Measurements from ENCODE around the gene LITAF.

The LITAF gene

DNA sequence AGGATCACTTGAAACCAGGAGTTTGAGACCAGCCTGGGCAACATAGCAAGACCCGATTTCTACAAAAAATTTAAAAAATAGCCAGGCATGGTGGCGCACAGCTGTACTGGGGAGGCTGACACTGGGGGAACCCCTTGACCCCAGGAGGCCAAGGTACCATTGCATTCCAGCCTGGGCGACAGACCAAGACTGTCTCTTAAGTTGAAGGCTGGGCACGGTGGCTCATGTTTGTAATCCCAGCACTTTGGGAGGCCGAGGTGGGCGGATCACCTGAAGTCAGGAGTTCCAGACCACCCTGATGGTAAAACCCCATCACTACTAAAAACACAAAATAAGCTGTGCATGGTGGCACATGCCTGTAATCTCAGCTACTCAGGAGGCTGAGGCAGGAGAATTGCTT lies 74.9 kb downstream of the LITAF start:
- no peaks in the 10 kb centered on the region for H3K9me3 ChIP-seq (ENCODE audit: insufficient read depth, low read depth, low read length)
- H3K9ac ChIP-seq (ENCODE audit: low read depth, low read length, poor library complexity, severe bottlenecking): no peak overlapping the region
- no peaks in the 10 kb centered on the region for H3K4me1 ChIP-seq (ENCODE audit: insufficient read depth, low read length, poor library complexity, severe bottlenecking)
- no peaks in the 10 kb centered on the region for H3K79me2 ChIP-seq (ENCODE audit: insufficient read depth, low read length)
- H2AFZ ChIP-seq (ENCODE audit: low read length): no peak overlapping the region
- no peaks in the 10 kb centered on the region for H3F3A ChIP-seq (ENCODE audit: low read depth)
- H3K27me3 ChIP-seq (ENCODE audit: insufficient read depth, low read length, poor library complexity, severe bottlenecking): no peaks in the 10 kb centered on the region
- no peaks in the 10 kb centered on the region for H3K9me2 ChIP-seq (replicated peaks; ENCODE audit: low read depth, low read length)
- no peak for TF ChIP-seq CTCF (conservative IDR thresholded peaks at IDR 0.05; ENCODE audit: low read length)
- no peak for TF ChIP-seq EZH2phosphoT487 (IDR thresholded peaks at IDR 0.05; ENCODE audit: borderline replicate concordance)
- H4K20me1 ChIP-seq (ENCODE audit: insufficient read depth, low read length, poor library complexity, severe bottlenecking): no peaks in the 10 kb centered on the region
- H3K36me3 ChIP-seq (ENCODE audit: insufficient read depth, low read length): no peaks in the 10 kb centered on the region
- H3K4me2 ChIP-seq (ENCODE audit: low read depth, low read length, poor library complexity, severe bottlenecking): no peak overlapping the region
- H3K4me3 ChIP-seq (ENCODE audit: low read length, poor library complexity, severe bottlenecking): no peak overlapping the region

- no peaks in the 10 kb centered on the region for H3K36me3 ChIP-seq (ENCODE audit: insufficient read depth, low read length)
- H3K9ac ChIP-seq (ENCODE audit: low read depth, low read length, poor library complexity, severe bottlenecking): no peak overlapping the region
- no peaks in the 10 kb centered on the region for H3K79me2 ChIP-seq (ENCODE audit: insufficient read depth, low read length)
- TF ChIP-seq CTCF (conservative IDR thresholded peaks at IDR 0.05; ENCODE audit: low read length): no peak
- no peaks in the 10 kb centered on the region for H4K20me1 ChIP-seq (ENCODE audit: insufficient read depth, low read length, poor library complexity, severe bottlenecking)
- H3K9me3 ChIP-seq (ENCODE audit: insufficient read depth, low read depth, low read length): no peaks in the 10 kb centered on the region
- H3K27me3 ChIP-seq (ENCODE audit: insufficient read depth, low read length, poor library complexity, severe bottlenecking): no peaks in the 10 kb centered on the region
- H3K4me3 ChIP-seq (ENCODE audit: low read length, poor library complexity, severe bottlenecking): no peak overlapping the region
- H3K9me2 ChIP-seq (replicated peaks; ENCODE audit: low read depth, low read length): no peaks in the 10 kb centered on the region
- H3K4me1 ChIP-seq (ENCODE audit: insufficient read depth, low read length, poor library complexity, severe bottlenecking): no peaks in the 10 kb centered on the region
- no peak overlapping the region for H3K4me2 ChIP-seq (ENCODE audit: low read depth, low read length, poor library complexity, severe bottlenecking)
- H2AFZ ChIP-seq (ENCODE audit: low read length): no peak overlapping the region
- H3F3A ChIP-seq (ENCODE audit: low read depth): no peaks in the 10 kb centered on the region
Measured at GRCh38 chr16:11511328-11511727, 75.4 kb downstream of the LITAF start.

DNA sequence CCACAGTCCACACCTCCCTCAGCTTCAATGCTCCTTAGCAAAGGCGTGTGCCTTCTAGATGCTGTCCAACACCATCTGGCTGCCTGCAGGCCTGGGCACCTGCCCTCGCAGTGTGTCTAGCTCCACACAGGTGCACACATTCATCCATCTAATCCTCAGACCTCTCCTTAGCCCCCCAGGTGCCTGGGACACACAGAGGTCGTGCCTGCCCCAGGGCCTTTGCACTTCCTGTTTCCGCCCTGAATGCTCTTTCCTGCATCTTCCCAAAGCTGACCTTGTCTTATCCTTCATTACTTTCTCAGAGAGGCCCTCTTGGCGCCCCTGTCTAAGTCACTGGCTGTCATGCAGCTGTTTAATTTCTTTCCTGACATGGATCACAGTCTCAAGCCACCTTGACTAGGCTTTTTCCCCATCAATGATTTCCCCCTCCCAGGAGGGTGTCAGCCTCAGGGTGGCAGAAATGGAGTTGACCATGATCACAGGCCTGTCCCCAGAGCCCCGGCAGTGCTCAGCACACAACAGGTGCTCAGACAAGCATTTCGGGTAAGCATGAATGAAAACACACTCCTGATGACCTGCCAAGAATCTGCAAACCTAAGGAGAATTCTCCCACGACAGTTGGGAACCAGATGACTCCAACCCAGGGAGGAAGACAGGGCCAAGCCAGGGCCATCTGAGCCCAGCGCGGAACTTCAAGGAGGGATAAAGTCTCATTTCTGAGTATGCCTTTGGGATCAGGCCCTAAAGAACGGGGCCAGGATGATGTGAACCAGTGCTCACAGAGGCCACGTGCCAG lies 76.3 kb downstream of the LITAF start:
- Histone ChIP-seq H3K36me3 (ENCODE audit: insufficient read depth, low read length) (no peaks in the 10 kb centered on the region), H3F3A (ENCODE audit: low read depth) (no peaks in the 10 kb centered on the region), H3K9ac (ENCODE audit: low read depth, low read length, poor library complexity, severe bottlenecking) (no peak overlapping the region), H3K4me3 (ENCODE audit: low read length, poor library complexity, severe bottlenecking) (no peak overlapping the region), H3K27me3 (ENCODE audit: insufficient read depth, low read length, poor library complexity, severe bottlenecking) (no peaks in the 10 kb centered on the region), H3K9me3 (ENCODE audit: insufficient read depth, low read depth, low read length) (no peaks in the 10 kb centered on the region), H3K4me2 (ENCODE audit: low read depth, low read length, poor library complexity, severe bottlenecking) (no peak overlapping the region), H4K20me1 (ENCODE audit: insufficient read depth, low read length, poor library complexity, severe bottlenecking) (no peaks in the 10 kb centered on the region), H2AFZ (ENCODE audit: low read length) (no peak overlapping the region), H3K4me1 (ENCODE audit: insufficient read depth, low read length, poor library complexity, severe bottlenecking) (no peaks in the 10 kb centered on the region), H3K9me2 (replicated peaks; ENCODE audit: low read depth, low read length) (no peaks in the 10 kb centered on the region), H3K79me2 (ENCODE audit: insufficient read depth, low read length) (no peaks in the 10 kb centered on the region)
- TF ChIP-seq CTCF (conservative IDR thresholded peaks at IDR 0.05; ENCODE audit: low read length): no peak
- TF ChIP-seq EZH2phosphoT487 (IDR thresholded peaks at IDR 0.05; ENCODE audit: borderline replicate concordance): no peak

All from Loucy (cell line).